SIG-M5 (cell line): ENCODE results near the gene IL17RD.

ENCODE experiments used
- DNase-seq: peaks from one replicate; lab custom pipeline; 2025; lab: John Stamatoyannopoulos, UW

IL17RD gene

DNA sequence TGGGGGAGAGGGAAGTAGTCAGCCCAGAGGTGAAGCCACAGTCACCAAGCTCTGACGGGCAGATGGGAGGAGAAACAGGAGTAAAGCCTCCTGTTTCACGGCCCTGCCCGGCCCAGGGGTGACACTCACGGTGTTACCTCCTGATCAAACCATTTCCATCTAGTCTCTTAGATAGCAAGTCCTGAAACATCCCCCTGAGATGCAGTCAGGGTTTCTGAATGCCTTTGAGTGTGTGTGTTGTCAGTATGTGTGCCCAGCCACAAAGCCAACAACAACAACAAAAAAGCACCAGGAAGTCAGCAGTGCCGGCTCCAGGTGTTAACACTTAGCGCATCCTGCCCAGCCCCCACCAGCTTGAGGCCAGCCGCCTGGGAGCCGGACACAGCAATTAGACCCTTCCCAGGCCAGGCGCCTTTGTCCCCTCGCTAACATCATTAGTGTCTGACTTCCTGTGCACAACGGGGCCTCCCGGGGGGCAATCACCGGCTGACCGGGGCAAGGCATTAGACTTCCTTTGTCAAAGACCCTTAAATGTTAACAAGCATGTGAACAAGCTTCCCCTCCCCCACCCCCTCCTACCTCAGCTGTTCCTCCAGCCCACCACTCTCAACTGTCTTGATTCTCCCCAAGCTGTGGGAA lies 34.5 kb downstream of the IL17RD start:
- no peak for DNase-seq

DNA sequence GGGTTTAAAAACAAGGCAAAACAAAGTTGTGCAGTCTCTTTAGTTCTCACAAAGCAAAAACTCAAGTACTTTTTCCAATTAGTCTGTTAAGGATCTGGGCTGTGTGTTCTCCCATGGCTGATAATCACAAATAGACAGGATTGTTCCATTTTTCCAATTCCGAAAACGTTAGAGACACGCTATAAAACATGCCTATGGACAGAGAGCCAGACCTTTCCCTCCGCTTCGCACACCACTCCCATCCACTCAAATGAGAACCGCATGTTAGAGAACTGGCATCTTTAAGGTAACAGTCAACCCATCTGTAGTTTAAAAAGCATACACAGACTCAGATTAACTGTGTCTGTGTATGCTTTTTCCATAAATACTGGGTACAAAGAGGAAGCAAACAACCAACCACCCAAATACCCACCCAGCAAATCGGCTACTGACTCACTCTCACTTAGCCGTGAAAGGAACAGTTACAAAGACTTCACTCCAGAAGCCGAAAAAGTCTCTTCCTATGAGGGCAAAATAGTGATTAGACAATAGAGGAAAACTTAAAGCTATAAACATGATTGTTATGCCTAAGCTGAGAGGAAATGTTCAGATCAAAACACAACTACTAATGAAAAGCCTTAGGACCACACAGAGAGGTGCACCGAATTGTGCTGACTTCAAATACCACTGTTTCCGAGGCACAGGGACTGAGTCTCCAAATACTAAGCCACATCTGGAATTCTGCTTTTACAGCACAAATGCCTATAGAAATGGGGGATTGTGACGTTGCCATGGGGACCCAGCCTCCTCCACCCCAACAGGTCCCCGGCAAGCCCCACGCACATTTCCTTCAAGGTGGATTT lies 36.1 kb downstream of the IL17RD start:
- DNase-seq: no peak

DNA sequence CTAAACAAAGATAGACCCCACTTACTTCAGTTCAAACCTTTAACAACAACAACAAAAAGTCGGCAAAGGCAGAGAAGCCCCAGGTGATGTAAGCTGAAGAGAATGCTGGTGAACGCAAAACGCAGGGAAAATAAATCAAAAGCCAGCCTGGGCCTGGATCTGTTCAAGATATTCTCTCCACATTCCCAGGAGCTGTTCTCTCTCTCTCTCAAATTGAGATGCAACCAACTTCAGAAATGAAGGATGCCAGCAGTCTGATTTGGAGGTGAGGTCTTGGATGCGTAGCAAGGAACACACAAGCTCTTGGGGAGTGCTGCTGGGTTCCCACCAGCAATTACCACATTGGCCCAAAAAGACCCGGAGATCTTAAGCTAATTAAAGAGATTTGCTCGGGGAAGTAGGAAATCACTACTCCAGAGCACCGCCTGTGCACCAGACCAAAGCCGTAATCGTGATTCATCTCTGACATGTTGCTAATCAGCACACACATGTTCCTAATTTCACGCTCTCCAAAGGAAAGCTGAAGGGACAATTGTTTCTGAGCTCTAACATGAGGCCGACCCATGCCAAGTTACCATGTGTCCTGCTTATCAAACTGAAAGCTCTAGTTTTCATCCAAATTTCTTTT lies 37.1 kb downstream of the IL17RD start:
- no peak for DNase-seq

DNA sequence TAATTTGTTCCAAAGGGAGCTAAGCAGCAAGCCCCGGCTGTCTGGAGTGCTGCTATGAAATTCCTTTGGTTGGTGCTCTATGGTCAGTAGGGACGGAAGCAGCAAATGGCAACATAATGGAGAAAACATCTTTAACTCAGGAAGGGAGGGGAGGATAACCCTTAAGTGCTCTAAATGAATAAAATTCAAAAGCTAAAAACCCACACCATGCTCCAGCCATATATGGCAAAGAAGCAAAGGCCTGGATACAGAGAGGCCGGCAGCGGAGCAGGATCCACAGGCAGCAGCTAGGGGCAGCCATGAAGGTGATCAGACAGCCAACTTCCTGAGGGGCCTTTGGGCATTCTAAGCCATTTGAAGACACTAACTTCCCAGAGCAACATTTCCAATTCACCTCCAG lies 38.9 kb downstream of the IL17RD start:
- DNase-seq: no peak

DNA sequence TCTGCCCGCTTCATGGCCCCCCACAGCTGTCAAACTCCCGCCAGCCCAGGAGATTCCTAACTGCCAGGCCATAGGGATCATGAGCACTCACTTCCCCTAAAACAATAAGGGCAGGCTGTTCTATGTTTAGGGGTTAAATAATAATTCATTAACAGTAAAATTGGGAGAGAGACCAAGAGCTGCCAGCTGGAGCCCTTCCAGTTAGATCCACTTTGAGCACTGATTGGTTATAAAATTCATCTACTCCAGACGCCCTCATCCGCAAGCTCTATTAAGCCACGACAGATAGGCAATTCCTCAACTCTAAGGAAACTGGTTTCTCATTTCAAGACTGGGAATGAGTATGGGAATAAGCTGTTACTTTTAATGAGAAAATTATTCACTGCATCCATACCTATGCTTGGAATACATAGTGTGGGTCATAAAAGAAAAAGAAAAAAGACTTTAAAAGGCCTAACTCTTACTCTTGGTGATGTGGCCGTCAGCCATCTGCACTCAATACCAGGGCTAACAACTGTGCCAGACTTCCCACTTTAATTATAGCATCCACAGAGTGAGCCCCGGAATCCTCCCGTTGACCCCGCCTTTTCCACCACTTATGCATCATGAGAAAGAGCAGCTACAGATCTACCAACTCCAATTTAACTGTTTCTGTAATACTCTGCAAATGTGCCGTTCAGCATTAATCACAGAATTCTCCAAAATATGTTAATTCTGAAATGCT lies 44.5 kb downstream of the IL17RD start:
- no peak for DNase-seq

DNA sequence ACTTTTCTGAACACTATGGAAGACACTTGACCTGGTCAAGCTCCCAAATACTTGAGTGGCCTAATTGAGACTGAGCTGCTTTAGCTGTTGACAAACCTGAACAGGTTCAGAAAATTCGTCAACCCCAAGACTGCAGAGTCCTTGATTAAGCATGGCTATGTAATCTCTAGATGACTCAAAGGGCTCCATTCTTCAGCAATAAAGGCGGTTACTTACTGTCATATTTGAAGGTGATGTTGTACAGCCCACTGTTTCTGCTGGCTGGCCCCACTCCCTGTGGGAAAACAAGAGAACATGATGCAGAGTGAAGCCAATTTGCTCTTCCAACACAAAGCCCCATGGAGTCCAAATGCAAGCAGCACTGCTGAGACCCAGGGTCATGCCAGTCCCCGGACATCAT lies 45.1 kb downstream of the IL17RD start:
- no peak for DNase-seq

DNA sequence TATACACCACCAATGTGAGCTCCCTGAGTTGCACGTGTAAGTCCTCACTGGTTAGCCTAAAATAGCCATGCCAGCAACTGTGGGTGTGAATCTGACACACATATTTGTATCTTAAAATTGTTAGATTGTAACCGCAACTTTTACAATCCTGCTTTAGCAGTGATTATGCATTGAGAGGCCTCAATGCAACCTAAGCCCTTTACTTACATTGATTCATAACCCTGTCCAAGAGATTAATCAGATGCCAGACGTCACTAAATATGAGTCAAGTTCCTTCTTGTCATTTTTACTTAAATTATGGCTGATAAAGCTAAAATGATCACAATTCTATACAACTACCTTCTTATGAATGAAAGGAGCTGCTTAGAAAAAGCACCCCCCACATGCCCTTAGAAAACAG lies 46.9 kb downstream of the IL17RD start:
- DNase-seq: no peak

DNA sequence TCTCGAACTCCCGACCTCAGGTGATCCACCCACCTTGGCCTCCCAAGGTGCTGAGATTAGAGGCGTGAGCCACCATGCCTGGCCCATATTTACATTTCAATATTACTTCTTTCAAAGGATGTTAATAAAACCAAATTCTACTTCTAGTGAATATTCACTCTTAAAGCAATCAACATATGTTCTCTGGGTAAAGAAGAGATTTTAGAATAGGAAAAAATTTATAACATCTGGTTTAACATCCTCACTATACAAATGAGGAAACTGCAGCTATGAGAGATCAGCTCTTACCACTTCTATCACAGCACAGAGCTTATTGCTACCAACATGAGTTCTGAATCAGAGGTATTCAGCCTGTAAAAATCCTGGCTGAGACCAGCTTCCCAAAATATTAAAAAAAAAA lies 48.7 kb downstream of the IL17RD start:
- DNase-seq: no peak

DNA sequence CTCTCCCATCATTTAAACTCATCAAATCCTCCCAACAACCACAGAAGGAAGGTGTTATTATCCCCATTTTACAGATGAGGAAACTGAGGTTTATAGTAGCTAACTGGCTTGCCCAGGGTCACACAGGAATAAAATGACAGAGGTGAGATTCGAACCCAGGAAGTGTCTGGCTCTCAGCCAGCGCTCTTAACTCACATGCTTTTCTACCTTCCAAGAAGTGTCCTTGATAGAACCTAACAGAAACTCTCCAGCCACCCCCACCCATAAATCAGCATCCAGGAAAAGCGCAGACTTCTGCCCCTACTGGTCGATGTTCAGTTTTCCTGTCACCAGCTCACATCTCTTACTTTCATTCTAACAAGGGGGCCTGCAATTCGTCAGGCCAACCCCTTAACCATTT lies 52.9 kb downstream of the IL17RD start:
- DNase-seq: no peak

DNA sequence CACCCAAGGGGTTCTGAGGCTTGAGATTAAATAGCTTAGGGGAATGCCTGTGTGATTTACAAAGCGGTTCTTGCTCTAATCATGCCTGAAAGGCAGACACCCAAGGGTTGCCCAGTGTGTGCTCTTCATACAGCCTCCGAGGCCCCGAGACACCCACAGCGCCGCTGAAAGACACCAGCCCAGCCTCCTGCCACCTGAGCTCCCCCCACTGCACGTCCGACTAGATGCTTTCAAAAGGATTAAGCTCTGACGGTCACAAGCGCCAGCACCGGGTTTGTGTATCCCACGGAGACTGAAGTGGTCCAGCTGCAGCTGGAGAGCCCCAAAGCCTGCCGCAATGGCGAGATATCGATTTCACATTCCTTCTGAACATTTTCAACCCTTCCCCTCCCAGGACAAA lies 54.4 kb downstream of the IL17RD start:
- no peak for DNase-seq

DNA sequence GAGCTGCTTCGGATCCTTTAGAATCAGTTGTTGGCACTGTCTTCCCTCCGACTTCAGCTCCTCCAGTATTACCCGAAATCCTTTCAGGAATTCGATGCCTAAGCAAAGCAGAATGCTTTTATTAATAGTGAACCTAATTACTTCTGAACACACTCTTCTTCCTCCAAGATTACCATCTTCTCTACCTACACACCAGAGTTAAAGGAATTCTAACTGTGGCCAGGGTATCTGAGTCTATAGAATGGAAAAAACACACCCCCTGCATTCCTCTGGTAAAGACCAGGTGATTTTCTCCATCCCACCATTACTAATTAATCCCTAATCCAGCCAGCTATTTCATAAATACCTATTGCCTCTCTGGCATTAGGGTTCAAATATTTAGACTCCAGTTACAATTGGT lies 54.9 kb downstream of the IL17RD start:
- no peak for DNase-seq

DNA sequence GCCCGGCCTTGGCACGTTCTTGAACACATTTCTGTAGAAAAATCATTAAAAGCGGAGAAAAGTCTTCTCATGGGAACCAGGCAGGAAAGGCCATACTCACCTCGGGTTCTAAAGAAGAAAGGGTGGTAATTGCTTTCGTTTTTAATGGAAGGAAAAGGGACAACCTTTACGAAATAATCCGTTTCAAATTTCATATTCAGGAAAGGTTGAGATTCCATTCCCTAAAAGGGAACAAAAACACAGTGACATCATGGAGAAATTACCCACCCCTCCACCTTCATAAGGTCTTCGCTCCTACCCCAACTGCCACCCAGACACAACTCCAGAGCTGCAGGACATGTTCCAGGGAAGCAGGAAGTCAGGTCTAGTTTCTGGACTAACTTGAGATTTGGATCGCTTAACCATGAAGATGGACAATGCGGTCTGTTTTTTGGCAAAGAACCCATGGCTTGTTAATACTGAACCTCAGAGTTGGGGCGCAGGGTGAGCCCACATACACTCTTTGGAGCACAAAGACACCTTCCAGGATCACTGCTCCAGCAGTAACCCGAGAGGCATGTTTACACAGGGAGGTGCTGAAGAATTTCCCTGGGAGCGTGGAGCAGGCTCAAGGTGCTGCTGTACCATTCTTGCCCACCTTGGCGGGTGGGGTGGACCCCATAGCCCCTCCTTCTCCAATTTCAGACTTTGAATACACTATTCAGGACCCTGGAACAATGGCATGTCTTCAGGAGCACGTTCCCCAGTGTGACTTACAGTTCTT lies 55.5 kb downstream of the IL17RD start:
- DNase-seq: no peak

DNA sequence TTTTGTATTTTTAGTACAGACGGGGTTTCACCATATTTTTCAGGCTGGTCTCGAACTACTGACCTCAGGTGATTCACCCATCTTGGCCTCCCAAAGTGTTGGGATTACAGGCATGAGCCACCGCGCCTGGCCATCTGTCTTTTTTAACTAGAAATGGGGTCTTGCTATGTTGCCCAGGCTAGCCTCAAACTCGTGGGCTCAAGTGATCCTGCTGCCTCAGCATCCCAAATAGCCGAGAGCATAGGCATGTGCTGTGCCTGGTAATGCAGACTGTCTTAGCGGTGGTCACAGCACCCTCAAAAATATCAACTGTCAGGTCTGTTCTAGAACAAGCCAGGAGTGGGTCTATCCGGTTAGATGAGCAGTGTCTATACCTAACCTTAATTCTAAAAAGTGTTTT lies 56.5 kb downstream of the IL17RD start:
- DNase-seq: no peak

DNA sequence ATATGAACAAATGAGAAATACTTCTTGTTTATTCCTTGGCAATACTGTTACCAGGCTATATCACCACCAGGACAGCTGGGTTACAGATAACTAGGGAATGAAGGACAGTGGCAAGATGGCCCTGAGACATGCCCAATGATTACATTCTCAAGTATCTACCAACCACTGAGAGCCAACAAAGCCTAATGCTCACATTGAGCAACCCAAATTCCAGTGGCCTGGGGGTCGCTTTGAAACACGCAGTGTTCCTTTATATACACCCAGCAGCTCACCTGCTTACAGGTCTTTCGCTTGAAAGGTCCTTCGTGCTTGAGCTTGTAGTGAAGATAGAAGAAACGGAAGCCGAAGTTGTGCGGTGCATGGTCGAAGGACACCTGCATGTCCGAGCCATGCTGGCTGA lies 59.6 kb downstream of the IL17RD start:
- no peak for DNase-seq

DNA sequence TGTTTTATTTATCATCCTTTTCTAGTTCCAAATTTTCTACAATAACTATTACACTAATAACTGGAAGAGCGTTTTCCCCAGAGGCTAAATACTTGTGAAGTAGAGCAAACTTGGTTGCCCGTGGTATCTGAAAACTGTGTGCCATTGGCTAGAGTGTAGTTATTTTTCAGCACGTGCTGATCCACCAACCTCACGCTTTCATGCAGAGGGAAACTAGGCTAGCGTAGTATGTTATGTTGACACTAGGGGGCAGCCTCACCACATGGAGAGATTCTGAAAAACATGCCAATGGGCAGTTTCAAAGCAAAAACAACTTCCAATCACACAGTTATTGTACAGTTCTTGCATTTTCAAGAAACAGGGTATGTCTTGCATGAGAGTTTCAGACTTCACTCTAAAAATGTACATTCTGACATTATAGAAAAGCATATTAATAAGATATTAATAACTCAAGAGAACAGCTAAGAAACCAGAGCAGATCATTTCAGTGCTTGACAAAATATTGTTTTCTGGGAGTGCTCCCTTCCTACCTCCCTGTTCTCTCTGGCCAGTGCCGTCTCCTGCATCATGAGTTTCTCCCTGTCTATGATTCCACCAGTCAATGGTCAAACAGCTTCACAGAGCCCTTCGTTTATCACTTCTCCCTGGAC lies 65.0 kb downstream of the IL17RD start:
- no peak for DNase-seq

DNA sequence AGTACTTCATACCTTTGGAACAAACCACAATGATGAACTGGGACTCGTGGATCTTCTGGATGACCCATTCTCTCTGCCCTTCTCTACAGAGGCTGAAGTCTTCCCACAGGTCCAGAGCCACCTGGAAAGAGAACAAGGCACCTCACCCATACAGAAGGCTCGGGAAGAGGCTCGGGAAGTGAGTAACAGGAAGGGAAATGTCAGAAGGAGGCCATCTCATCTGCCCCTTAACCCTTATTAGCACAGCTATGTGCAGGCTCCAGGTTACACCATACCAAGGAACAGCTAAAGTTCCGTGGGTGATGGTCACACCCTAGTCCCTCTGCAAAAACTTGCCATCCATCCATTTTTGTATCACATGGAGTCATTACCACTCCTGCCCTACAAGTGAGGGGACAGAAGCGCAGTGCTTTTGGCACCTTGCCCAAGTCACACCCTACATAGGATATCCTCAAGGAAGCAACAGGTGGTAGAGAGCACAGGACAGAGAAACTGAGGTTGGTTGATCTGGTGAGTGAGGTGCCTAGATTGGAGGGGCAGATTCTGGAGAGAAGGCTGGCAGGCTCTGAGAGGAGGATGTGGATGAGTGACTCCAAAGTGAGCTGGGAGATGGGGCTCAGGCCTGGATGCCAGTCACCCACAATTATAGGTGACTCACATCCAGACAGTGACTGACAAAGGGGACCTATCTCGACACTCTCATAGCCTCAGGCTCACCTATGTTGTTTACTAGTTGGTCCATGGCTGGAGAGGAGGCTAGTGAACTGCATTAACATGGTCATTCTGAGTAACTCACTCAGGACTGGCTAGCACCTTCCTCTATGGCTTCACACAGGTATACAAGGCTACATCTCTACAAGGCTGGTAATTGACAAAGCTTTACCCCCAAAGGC lies 66.5 kb downstream of the IL17RD start:
- no peak for DNase-seq

DNA sequence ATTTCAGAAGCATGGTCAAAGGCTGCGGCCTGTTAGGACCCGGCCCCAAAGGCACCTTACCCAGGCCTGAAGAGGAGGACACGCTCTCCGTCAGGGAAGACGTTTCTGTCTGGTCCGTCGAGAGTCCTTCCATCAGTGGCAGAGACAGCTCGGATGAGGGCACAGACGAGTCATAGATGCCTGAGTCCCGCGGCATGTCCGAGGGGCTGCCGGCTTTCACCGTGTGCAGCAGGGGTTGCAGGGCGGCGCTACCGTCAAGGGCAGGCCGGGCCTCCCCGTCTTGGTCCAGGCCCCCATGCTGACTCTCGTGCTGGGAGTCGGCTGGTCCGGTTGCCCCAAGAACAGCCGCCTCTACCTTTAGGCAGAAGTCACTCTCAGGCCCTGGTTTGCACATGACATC lies 67.6 kb downstream of the IL17RD start:
- DNase-seq: no peak

DNA sequence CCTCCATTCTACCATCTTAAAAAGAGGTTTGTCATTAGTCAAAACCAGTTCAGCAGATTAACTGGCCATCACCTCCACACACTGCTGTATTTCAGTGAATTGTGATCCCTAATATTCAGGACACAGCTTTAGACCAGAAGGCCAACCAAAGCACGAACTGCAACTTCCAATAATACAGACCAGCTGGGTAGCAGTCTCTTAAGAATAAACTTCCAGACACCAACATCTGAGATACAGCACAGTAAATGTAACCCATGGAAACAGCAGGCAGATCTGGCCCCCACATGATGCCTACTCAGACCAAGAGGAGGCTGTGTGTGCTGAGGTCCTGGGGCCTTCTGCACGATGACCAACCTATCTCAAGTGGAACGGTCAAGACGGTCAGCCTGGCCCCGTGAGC lies 69.8 kb downstream of the IL17RD start:
- DNase-seq: no peak

DNA sequence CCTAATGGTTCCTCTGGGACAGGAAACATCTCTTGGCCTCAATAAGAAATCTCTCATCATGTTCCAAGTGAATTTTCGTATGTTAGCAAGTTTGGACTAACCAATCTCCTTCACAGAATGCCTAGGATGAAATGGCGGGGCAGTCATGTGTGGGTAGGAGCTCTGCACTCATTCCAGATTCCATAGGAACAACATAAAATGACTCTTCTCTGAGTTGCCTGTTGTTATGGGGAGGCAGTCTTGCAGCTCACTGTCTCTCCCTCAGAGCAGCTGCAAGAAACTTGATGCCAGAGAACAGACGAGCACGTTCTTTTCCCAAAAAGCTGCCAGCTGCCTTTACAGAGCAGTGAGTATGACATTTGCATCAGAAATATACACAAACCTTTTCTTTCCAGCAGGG lies 70.6 kb downstream of the IL17RD start:
- no peak for DNase-seq

DNA sequence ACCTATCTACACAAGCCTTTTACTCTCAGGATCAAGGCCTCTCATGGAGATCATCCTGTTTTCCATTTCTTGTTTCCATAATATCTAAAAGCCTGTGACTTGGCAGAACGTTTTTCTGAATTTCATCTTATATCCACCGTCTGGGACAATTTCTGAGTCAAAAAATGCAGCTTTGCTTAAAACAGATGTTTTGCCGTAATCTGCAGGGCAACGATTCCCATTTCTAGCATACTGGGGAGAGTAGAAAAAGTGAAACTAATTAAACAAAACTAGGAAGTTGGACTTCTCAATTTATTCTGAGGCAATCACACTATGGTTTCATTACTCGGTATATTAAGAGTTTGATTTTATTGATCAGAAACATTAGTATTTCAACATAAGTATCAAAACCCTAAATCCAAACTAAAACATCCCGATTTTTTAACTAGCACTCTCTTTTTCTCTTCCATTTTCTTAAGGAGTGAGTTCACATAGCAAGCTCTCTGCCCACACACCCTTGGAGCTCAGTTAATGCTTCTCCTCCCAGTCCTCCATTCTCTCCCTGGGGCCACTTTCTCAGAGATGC lies 71.1 kb downstream of the IL17RD start:
- DNase-seq: no peak
